Astrocyte of the spinal cord (primary cell): Measurements from ENCODE around the gene ITPRID1.

Source experiments
- DNase-seq: peaks from one replicate; pipeline ENCODE4 v3.0.0; 2011; ENCODE audit warnings: low read depth, low spot score
- H3K4me3 ChIP-seq: 2 replicates; pipeline ENCODE4 v1.5.1; 2011; ENCODE audit warnings: low read depth, mild to moderate bottlenecking, low read length, moderate library complexity
- in situ Hi-C: cut with HindIII; loops from 2 replicates; pipeline ENCODE4 v1.10.0; 2017; ENCODE audit warnings: low sequenced_read_pairs
- TF ChIP-seq, protein P1 (sequence below): IDR thresholded peaks from 2 replicates; pipeline ENCODE4 v1.5.1; 2012; ENCODE audit warnings: low read depth, mild to moderate bottlenecking, low read length, inconsistent platforms

ITPRID1 gene

DNA sequence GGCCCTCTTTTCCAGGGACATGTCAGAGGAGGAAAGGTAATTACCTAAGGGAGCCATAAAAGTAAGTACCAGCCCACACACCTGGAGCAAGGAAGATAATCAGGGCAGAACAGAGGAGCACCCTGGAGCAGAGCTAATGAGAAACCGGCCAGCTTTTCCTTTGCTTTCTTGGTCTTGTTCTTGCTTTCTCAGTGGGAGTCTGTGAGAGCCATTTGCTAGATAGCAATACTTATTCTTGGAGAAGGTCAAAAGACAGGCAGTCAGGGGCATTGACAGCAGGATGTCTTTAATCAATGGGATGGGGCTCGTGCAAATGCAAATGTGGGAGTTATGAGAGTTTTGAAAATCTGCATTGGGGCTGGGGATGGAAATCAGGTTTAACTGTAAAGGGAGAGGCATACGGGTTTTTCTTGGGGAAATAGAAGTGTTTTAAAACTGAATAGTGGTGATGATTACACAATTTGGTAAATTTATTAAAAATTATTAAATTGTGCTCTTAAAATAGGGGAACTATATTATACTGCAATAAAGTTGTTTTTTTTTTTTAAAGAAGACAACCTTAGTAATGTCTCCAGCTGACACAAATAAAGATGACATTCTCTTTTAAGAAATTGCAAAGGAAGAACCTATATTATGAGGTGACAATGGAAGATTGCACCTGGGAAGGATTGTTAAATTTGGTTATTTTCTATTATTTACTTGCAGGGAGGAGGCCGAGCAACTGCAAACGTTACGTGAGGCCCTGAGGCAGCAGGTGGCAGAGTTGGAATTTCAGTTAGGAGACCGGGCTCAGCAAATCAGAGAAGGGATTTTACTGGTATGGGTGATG, 137.6 kb downstream of the ITPRID1 start:
- TF ChIP-seq, protein P1, sequence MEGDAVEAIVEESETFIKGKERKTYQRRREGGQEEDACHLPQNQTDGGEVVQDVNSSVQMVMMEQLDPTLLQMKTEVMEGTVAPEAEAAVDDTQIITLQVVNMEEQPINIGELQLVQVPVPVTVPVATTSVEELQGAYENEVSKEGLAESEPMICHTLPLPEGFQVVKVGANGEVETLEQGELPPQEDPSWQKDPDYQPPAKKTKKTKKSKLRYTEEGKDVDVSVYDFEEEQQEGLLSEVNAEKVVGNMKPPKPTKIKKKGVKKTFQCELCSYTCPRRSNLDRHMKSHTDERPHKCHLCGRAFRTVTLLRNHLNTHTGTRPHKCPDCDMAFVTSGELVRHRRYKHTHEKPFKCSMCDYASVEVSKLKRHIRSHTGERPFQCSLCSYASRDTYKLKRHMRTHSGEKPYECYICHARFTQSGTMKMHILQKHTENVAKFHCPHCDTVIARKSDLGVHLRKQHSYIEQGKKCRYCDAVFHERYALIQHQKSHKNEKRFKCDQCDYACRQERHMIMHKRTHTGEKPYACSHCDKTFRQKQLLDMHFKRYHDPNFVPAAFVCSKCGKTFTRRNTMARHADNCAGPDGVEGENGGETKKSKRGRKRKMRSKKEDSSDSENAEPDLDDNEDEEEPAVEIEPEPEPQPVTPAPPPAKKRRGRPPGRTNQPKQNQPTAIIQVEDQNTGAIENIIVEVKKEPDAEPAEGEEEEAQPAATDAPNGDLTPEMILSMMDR: no peak
- no peak overlapping the region for H3K4me3 ChIP-seq
- in situ Hi-C loops: no loop called here
- no peak for DNase-seq

DNA sequence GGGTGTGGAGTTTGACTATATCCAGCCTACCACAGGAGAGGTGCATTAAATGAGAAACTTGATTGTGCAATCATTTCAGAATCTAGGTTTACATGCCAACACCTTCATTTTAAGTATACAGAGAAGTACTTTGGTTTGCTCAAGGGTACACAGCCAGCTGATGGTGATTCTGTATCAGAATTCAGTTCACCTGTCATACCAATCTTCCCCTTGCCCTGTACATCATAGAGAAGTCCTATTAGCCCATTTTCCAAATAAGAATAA, 138.1 kb downstream of the ITPRID1 start:
- TF ChIP-seq, protein P1: no peak
- in situ Hi-C loops: no loop called here
- no peak for DNase-seq
- H3K4me3 ChIP-seq: no peak overlapping the region

DNA sequence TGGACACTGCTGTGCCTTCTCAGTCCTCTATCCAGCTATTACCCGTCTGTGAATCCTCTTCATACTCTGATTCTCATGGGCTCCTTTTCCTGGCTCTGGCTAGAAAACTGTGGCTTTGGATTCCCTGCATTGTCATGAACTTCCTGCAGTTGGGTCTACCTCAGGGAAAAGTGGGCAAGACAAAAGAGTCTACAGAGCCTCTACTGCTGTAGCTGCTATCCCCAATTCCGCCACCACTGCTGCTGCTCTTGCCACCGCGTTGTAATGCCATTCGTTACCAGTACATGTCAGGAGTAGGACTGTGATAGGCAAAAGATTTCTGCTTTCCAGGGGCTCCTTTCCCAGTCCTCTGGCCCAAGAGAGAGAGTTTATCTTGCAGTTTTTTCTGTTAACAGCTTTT, 149.2 kb downstream of the ITPRID1 start:
- in situ Hi-C loops: no loop called here
- H3K4me3 ChIP-seq: no peak overlapping the region
- no peak for DNase-seq
- TF ChIP-seq, protein P1: no peak

DNA sequence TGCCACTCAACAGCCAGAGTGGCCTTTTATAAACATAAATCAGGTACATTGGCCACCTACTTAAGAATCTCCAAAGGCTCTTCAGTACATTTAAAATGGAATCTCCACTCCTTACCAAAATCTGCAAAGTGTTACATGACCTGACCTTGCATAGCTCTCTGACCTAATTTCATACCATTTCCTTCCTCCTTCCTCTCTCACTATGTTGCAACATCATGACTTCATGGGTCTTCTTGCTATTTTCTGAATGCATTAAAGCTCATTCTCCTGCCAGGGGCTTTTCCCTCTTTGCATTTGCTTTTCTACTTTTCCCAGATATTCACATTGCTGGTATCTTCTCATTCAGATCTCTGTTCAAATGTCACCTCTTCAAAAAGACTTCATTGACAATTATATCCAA, 151.0 kb downstream of the ITPRID1 start:
- in situ Hi-C loops: no loop called here
- no peak overlapping the region for H3K4me3 ChIP-seq
- no peak for DNase-seq
- TF ChIP-seq, protein P1: no peak

DNA sequence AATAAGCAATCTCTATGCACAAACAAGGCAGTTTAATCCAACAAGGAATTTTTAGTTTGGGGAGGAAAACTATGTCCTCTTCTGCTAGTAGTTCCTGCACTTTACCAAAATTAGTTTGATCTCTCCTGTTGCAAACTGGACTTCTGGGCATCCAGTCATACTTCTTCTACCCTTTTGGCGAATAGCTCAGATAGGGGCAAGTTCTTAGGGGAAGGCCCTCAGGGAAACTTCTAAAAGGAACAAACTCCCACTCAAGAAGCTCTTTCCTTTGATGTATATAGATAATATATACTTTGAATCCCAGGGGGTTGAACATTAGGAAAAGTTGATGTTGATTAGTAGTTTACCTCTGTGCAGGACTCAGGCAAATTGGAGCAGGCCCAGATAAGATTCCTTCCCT, 151.7 kb downstream of the ITPRID1 start:
- in situ Hi-C loops: no loop called here
- TF ChIP-seq, protein P1: no peak
- no peak overlapping the region for H3K4me3 ChIP-seq
- no peak for DNase-seq

DNA sequence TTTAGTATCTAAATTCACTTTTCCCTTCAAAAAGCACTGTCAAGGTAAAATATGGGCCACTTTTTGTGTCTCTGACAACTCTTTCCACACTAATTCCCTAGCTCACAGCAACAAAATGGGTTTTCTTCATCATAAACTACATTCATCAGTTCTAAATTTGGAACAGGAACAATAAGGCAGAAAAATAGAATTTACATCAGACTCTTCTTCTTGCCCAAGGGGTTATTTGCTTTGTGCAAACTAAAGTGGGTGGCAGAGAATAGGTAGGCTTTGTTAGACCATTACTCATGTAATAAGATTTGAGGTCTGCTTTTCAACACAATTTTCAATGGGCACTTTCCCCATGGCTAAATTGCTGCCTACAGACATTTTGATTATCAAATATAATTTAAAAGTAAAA, 155.6 kb downstream of the ITPRID1 start:
- in situ Hi-C loops: no loop called here
- TF ChIP-seq, protein P1: no peak
- no peak overlapping the region for H3K4me3 ChIP-seq
- DNase-seq: no peak
